GM12878 (cell line): Measurements from ENCODE around the gene SUPT3H. TPM values are rescaled to one million over a fixed set of nuclear protein-coding genes. Genes with fewer than 3 reads are reported as not detected.

Source experiments
- ATAC-seq: fragments of 200-7000 bp; cut with Tn5 transposase; 3 replicates; pipeline ENCODE4 v1.9.1; 2020; ENCODE audit warnings: mild to moderate bottlenecking, moderate library complexity
- BruUV-seq: library from RNA; stranded (reverse); fragments of 400-500 nt; replicated peaks from 2 replicates; lab custom pipeline; 2021; lab: Mats Ljungman, UMichigan
- CTCF ChIA-PET: fragments of 300-600 bp; sonication (Branson Sonifier 250); formaldehyde crosslinking; extraction: SDS; loops from one replicate; lab custom pipeline; 2021; ENCODE audit warnings: inconsistent platforms; lab: Yijun Ruan, JAX
- POLR2A ChIA-PET: fragments of 350-600 bp; formaldehyde crosslinking; extraction: SDS; loops from one replicate; lab custom pipeline; 2021; ENCODE audit warnings: inconsistent platforms; lab: Charles Lee
- RAD21 ChIA-PET: fragments of 300-600 bp; sonication (Branson Sonifier 250); formaldehyde crosslinking; loops from one replicate; lab custom pipeline; 2023; ENCODE audit warnings: antibody characterized with exemption; ENCODE audit not compliant: unreplicated experiment; lab: Charles Lee
- SMC1A ChIA-PET: fragments of 300-600 bp; sonication (Branson Sonifier 250); formaldehyde crosslinking; loops from one replicate; lab custom pipeline; 2023; ENCODE audit not compliant: unreplicated experiment, uncharacterized antibody; lab: Charles Lee
- DNase-seq: peaks from one replicate; pipeline ENCODE4 v3.0.0-alpha.2; 2011; ENCODE audit warnings: low read depth, low spot score
- FAIRE-seq: peaks from 3 replicates; lab custom pipeline; 2011; peaks lifted over from hg19 to GRCh38; lab: Jason Lieb, UNC
- H2AFZ ChIP-seq: 2 replicates; pipeline ENCODE4 v1.6.0; 2011; ENCODE audit warnings: low read depth, low read length, control low read depth; ENCODE audit not compliant: control insufficient read depth
- H3K27ac ChIP-seq: 2 replicates; pipeline ENCODE4 v1.5.1; 2011; ENCODE audit warnings: control low read depth; ENCODE audit not compliant: control insufficient read depth, insufficient read depth
- H3K27me3 ChIP-seq, 2 experiments: replicated peaks in 1 of 2; 2 replicates each; pipeline versions ENCODE4 v1.6.0 to v1.6.1; 2011; ENCODE audit warnings: low read length in 1 of 2; ENCODE audit not compliant: control insufficient read depth in 2 of 2, insufficient read depth in 2 of 2
- H3K36me3 ChIP-seq, 2 experiments: 2 replicates each; pipeline ENCODE4 v1.5.1; 2011; ENCODE audit warnings: low read length in 1 of 2; ENCODE audit not compliant: control insufficient read depth in 2 of 2, insufficient read depth in 2 of 2
- H3K4me1 ChIP-seq: 2 replicates; pipeline ENCODE4 v1.6.1; 2011; ENCODE audit warnings: mild to moderate bottlenecking, low read length, moderate library complexity, mixed read lengths; ENCODE audit not compliant: control insufficient read depth, insufficient read depth
- H3K4me2 ChIP-seq: 2 replicates; pipeline ENCODE4 v1.6.0; 2011; ENCODE audit warnings: control low read depth; ENCODE audit not compliant: control insufficient read depth, insufficient read depth
- H3K4me3 ChIP-seq: fragments of 200-600 bp; sonication (generic); 2 replicates; pipeline ENCODE4 v1.5.1; 2016
- H3K79me2 ChIP-seq: 2 replicates; pipeline ENCODE4 v1.6.0; 2011; ENCODE audit warnings: low read length; ENCODE audit not compliant: control insufficient read depth, insufficient read depth
- H3K9ac ChIP-seq: 2 replicates; pipeline ENCODE4 v1.8.0; 2011; ENCODE audit warnings: low read length, control low read depth, mixed read lengths; ENCODE audit not compliant: control insufficient read depth, insufficient read depth
- H3K9me3 ChIP-seq: replicated peaks from 3 replicates; pipeline ENCODE4 v1.5.1; 2011; ENCODE audit warnings: mild to moderate bottlenecking, low read length; ENCODE audit not compliant: control insufficient read depth, insufficient read depth
- H4K20me1 ChIP-seq: 2 replicates; pipeline ENCODE4 v1.6.0; 2011; ENCODE audit not compliant: control insufficient read depth, insufficient read depth
- ESRRA ChIP-seq: IDR thresholded peaks from 2 replicates; pipeline ENCODE4 v1.6.1; 2012; ENCODE audit warnings: mild to moderate bottlenecking, low read length, improper control_type of control experiment
- FOXM1 ChIP-seq: IDR thresholded peaks from 2 replicates; pipeline ENCODE4 v1.6.1; 2012; ENCODE audit warnings: low read depth, mild to moderate bottlenecking, inconsistent platforms, low read length, moderate library complexity
- GABPA ChIP-seq: IDR thresholded peaks from 2 replicates; pipeline ENCODE4 v1.6.1; 2014; ENCODE audit warnings: antibody characterized with exemption, low read depth, mild to moderate bottlenecking, inconsistent platforms
- HSF1 ChIP-seq: fragments of 150-350 bp; IDR thresholded peaks from 2 replicates; pipeline ENCODE4 v1.6.1; 2014; ENCODE audit warnings: mild to moderate bottlenecking, low read depth, low read length
- JUND ChIP-seq: IDR thresholded peaks from 2 replicates; pipeline ENCODE4 v1.6.1; 2012; ENCODE audit warnings: low read depth, mild to moderate bottlenecking, low read length, improper control_type of control experiment, moderate library complexity
- NFYB ChIP-seq: IDR thresholded peaks from 2 replicates; pipeline ENCODE4 v1.6.1; 2011; ENCODE audit warnings: low read depth, mild to moderate bottlenecking, low read length, improper control_type of control experiment, moderate library complexity; ENCODE audit not compliant: insufficient read depth
- PML ChIP-seq: IDR thresholded peaks from 2 replicates; pipeline ENCODE4 v1.6.1; 2012; ENCODE audit warnings: low read length, inconsistent platforms
- POLR2AphosphoS5 ChIP-seq: IDR thresholded peaks from 2 replicates; pipeline ENCODE4 v1.6.1; 2011; ENCODE audit warnings: mild to moderate bottlenecking, low read length, inconsistent platforms
- SKIL ChIP-seq: fragments of 450-650 bp; IDR thresholded peaks from 2 replicates; pipeline ENCODE4 v1.6.1; 2017; ENCODE audit warnings: mild to moderate bottlenecking, low read depth, inconsistent platforms; ENCODE audit not compliant: poor library complexity, severe bottlenecking
- SMAD5 ChIP-seq: IDR thresholded peaks from 2 replicates; pipeline ENCODE4 v1.6.1; 2016; ENCODE audit warnings: antibody characterized with exemption, low read depth
- TAF1 ChIP-seq: IDR thresholded peaks from 2 replicates; pipeline ENCODE4 v1.6.1; 2011; ENCODE audit warnings: mild to moderate bottlenecking, low read depth, low read length, borderline replicate concordance
- USF1 ChIP-seq: IDR thresholded peaks from 2 replicates; pipeline ENCODE4 v1.6.1; 2011; ENCODE audit warnings: borderline replicate concordance, low read depth, mild to moderate bottlenecking, moderate library complexity, mixed read lengths, low read length; ENCODE audit not compliant: insufficient read depth; ENCODE audit errors: extremely low read length
- ZNF207 ChIP-seq: fragments of 450-650 bp; IDR thresholded peaks from 2 replicates; pipeline ENCODE4 v1.6.1; 2014; ENCODE audit warnings: antibody characterized with exemption, mild to moderate bottlenecking, borderline replicate concordance
- ZNF622 ChIP-seq: fragments of 450-650 bp; IDR thresholded peaks from 2 replicates; pipeline ENCODE4 v1.6.1; 2017; ENCODE audit warnings: mild to moderate bottlenecking, inconsistent platforms
- ZZZ3 ChIP-seq: IDR thresholded peaks from 2 replicates; pipeline ENCODE4 v1.6.1; 2011; ENCODE audit warnings: low read depth; ENCODE audit not compliant: control insufficient read depth, insufficient read length
- WGBS: methylation state at CpG from one replicate; pipeline ENCODE4 v1.1.6; 2016; ENCODE audit warnings: low lambda C conversion rate; ENCODE audit not compliant: insufficient replicate concordance, insufficient coverage; ENCODE audit errors: missing lambda C conversion rate; 5-methylcytosine and 5-hydroxymethylcytosine counted together
- in situ Hi-C: fragments of 300-500 bp; cut with MboI; formaldehyde crosslinking; loops from 9 replicates; pipeline ENCODE4 v1.14.3; 2018; ENCODE audit warnings: mixed read lengths
- intact Hi-C: fragments of 100-400 bp; cut with micrococcal nuclease; formaldehyde crosslinking; loops from one replicate; pipeline ENCODE4 v1.14.2; 2022; ENCODE audit not compliant: unreplicated experiment
- polyA plus RNA-seq, 11 experiments: library from polyadenylated mRNA; depleted of rRNA in 4 of 11; unstranded in 6 of 11; stranded (reverse) in 5 of 11; fragments of >200 nt; fragmentation: Nextera tagmentation in 4 of 11; fragmentation: Illumina TruSeq in 1 of 11; extraction: Ambion mirVana in 4 of 11; extraction: Trizol in 1 of 11; gene quantifications; 1 replicate in 1 of 11; 2 replicates in 10 of 11; pipeline versions ENCODE4 v1.2.1 to v1.2.3, GENCODE V29; 2011 to 2016; ENCODE audit warnings: inconsistent platforms in 2 of 11, missing spikeins in 2 of 11, low read depth in 1 of 11
- total RNA-seq, 4 experiments: library from RNA; depleted of rRNA in 3 of 4; stranded (reverse); fragments of >200 nt in 3 of 4; fragmentation: Illumina TruSeq in 1 of 4; extraction: Trizol in 1 of 4; gene quantifications; 2 replicates each; pipeline versions ENCODE4 v1.2.1 to v1.2.3, GENCODE V29; 2013 to 2021

The SUPT3H gene
- total and polyA plus RNA-seq, 10 of the 15 experiments (the other 5 are each of a cell fraction or from before 2014, with no cell fraction given): 0.51 to 3.7 (median 2.0) TPM

GRCh38 chr6:44897316-44897715 lies 480.4 kb downstream of the SUPT3H start:
- SMC1A ChIA-PET: interaction anchor here (0.7 to 2.6 kb wide), 6 partner anchors 14 to 175 kb away, joined by 3 to 7 read pairs (median 4); no protein-coding TSS in a partner anchor
- Histone ChIP-seq H3K9me3 (no peaks in the 10 kb centered on the region; the same call in 2 of the 3 replicates), H3K36me3 (no peaks in the 10 kb centered on the region), H4K20me1 (no peaks in the 10 kb centered on the region), H3K4me1 (no peaks in the 10 kb centered on the region), H3K4me3 (no peak overlapping the region), H2AFZ (no peak overlapping the region), H3K4me2 (no peak overlapping the region), H3K27me3 (no peaks in the 10 kb centered on the region), H3K27ac (no peak overlapping the region), H3K9ac (no peak overlapping the region), H3K79me2 (no peaks in the 10 kb centered on the region)
- no peak for TF ChIP-seq HSF1
- TF ChIP-seq NFYB: no peak
- no peak for TF ChIP-seq ESRRA
- no peak for TF ChIP-seq JUND
- CTCF ChIA-PET: no interaction called here
- intact Hi-C loops: no loop called here
- POLR2A ChIA-PET: no interaction called here
- BruUV-seq: no TSS peak
- RAD21 ChIA-PET: no interaction called here
- no peak for FAIRE-seq
- no peak for ATAC-seq
- in situ Hi-C loops: no loop called here
- DNase-seq: no peak

GRCh38 chr6:44896701-44897100 lies 481.0 kb downstream of the SUPT3H start:
- CTCF ChIA-PET: no interaction called here
- H3K4me3 ChIP-seq: no peak overlapping the region
- RAD21 ChIA-PET: no interaction called here
- TF ChIP-seq ZZZ3: no peak
- no peak for TF ChIP-seq GABPA
- TF ChIP-seq SKIL: no peak
- no peak for TF ChIP-seq TAF1
- no peak for TF ChIP-seq POLR2AphosphoS5
- no peak for TF ChIP-seq ZNF207
- no peak for TF ChIP-seq ZNF622
- TF ChIP-seq SMAD5: no peak
- TF ChIP-seq ESRRA: no peak
- no peak for TF ChIP-seq FOXM1
- TF ChIP-seq USF1: no peak
- TF ChIP-seq PML: no peak

More at GRCh38 chr6:44896701-44897100, 481.0 kb downstream of the SUPT3H start:
- no peak for FAIRE-seq
- no peak for DNase-seq
- Histone ChIP-seq H2AFZ (no peak overlapping the region), H3K9ac (no peak overlapping the region), H3K4me2 (no peak overlapping the region), H3K9me3 (no peaks in the 10 kb centered on the region; the same call in 2 of the 3 replicates), H3K27ac (no peak overlapping the region), H3K36me3 (no peaks in the 10 kb centered on the region), H3K27me3 (no peaks in the 10 kb centered on the region), H3K4me1 (no peaks in the 10 kb centered on the region), H4K20me1 (no peaks in the 10 kb centered on the region), H3K79me2 (no peaks in the 10 kb centered on the region)
- no TSS peak for BruUV-seq
- ATAC-seq: no peak
- SMC1A ChIA-PET: interaction anchor here (0.7 to 1.1 kb wide), 2 partner anchors 35 to 176 kb away, joined by 3 to 4 read pairs; no protein-coding TSS in a partner anchor
- POLR2A ChIA-PET: no interaction called here
- in situ Hi-C loops (no loop called here), intact Hi-C loops (no loop called here)
- 12% methylated on average over 4 of the region's 4 CpGs for WGBS
